Smooth muscle cell (in vitro differentiated cells): ENCODE results near the gene NRXN3. TPM values are rescaled to one million over a fixed set of nuclear protein-coding genes. Genes with fewer than 3 reads are reported as not detected.

Experiments
- DNase-seq: peaks from one replicate; lab custom pipeline; 2025; ENCODE audit not compliant: unreplicated experiment; lab: John Stamatoyannopoulos, UW
- H2AFZ ChIP-seq: fragments of 200-600 bp; sonication (generic); 2 replicates; pipeline ENCODE4 v1.6.0; 2016; ENCODE audit warnings: antibody characterized with exemption, low read depth, mild to moderate bottlenecking
- H3F3A ChIP-seq: fragments of 200-600 bp; sonication (generic); 2 replicates; pipeline ENCODE4 v1.6.0; 2017; ENCODE audit warnings: antibody characterized with exemption, low read depth
- H3K27ac ChIP-seq: fragments of 200-600 bp; sonication (generic); 2 replicates; pipeline ENCODE4 v1.5.1; 2016; ENCODE audit warnings: low read depth, mild to moderate bottlenecking
- H3K27me3 ChIP-seq: fragments of 200-600 bp; sonication (generic); 2 replicates; pipeline ENCODE4 v1.6.1; 2016; ENCODE audit warnings: low read depth, mild to moderate bottlenecking
- H3K36me3 ChIP-seq: fragments of 200-600 bp; sonication (generic); 2 replicates; pipeline ENCODE4 v1.5.1; 2016; ENCODE audit warnings: low read depth
- H3K4me1 ChIP-seq: fragments of 200-600 bp; sonication (generic); 2 replicates; pipeline ENCODE4 v1.5.1; 2016; ENCODE audit warnings: low read depth
- H3K4me2 ChIP-seq: fragments of 200-600 bp; sonication (generic); 2 replicates; pipeline ENCODE4 v1.6.0; 2016; ENCODE audit warnings: mild to moderate bottlenecking
- H3K4me3 ChIP-seq: fragments of 200-600 bp; sonication (generic); 2 replicates; pipeline ENCODE4 v1.5.1; 2016; ENCODE audit warnings: mild to moderate bottlenecking
- H3K79me2 ChIP-seq: fragments of 200-600 bp; sonication (generic); 2 replicates; pipeline ENCODE4 v1.6.0; 2016; ENCODE audit warnings: low read depth, mild to moderate bottlenecking
- H3K9ac ChIP-seq: fragments of 200-600 bp; sonication (generic); 2 replicates; pipeline ENCODE4 v1.6.0; 2016; ENCODE audit warnings: low read depth
- H3K9me3 ChIP-seq: fragments of 200-600 bp; sonication (generic); replicated peaks from 2 replicates; pipeline ENCODE4 v1.5.1; 2016; ENCODE audit warnings: low read depth
- H4K20me1 ChIP-seq: fragments of 200-600 bp; sonication (generic); 2 replicates; pipeline ENCODE4 v1.6.0; 2016; ENCODE audit warnings: low read depth
- WGBS: methylation state at CpG from one replicate; pipeline ENCODE4 v1.1.7; 2016; ENCODE audit warnings: low lambda C conversion rate; 5-methylcytosine and 5-hydroxymethylcytosine counted together
- polyA plus RNA-seq: library from polyadenylated mRNA; unstranded; fragments of >200 nt; fragmentation: Nextera tagmentation; extraction: Ambion mirVana; gene quantifications from 2 replicates; pipeline ENCODE4 v1.2.1, GENCODE V29; 2016
- total RNA-seq: library from RNA; depleted of rRNA; stranded (reverse); fragments of >200 nt; gene quantifications from 2 replicates; pipeline ENCODE4 v1.2.3, GENCODE V29; 2014
- TF ChIP-seq, protein P1 (sequence below): fragments of 200-600 bp; sonication (generic); IDR thresholded peaks from 2 replicates; pipeline ENCODE4 v1.5.1; 2017; ENCODE audit warnings: borderline replicate concordance, mild to moderate bottlenecking, antibody characterized with exemption; ENCODE audit not compliant: insufficient read depth, poor library complexity, severe bottlenecking

NRXN3 gene
- total and polyA plus RNA-seq, 2 experiments from 2014 or later: 1.2 to 7.0 TPM

DNA sequence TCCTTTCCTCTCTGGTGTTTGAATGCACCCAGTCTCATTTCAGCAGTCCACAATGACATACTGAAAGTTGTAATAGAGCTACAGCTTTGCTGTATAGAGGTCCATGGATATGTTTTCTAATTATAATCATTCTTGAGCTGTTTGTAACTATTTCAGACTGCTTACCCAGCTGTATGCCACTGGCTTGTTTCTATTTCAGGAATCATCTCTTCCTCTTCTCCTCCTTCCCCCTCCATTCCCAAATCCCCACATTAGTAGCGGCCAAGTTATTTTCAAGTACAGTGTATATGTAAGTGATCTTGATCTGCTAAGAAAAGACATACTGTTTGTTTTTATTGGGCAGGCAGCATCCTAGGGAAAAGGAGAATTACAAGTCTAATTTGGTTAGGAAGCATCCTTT lies 1266.2 kb downstream of the NRXN3 start:
- Histone ChIP-seq H3K9me3 (no peaks in the 10 kb centered on the region), H3F3A (no peaks in the 10 kb centered on the region), H3K79me2 (no peaks in the 10 kb centered on the region), H3K27me3 (peaks cover 3% of the 10 kb centered on the region), H3K4me2 (no peak overlapping the region), H3K36me3 (no peaks in the 10 kb centered on the region), H3K4me3 (no peak overlapping the region), H4K20me1 (no peaks in the 10 kb centered on the region), H3K4me1 (peaks cover 3% of the 10 kb centered on the region), H3K9ac (no peak overlapping the region), H3K27ac (no peak overlapping the region), H2AFZ (no peak overlapping the region)
- 68% methylated on average over 1 of the region's 1 CpG for WGBS
- no peak for DNase-seq
- TF ChIP-seq, protein P1, sequence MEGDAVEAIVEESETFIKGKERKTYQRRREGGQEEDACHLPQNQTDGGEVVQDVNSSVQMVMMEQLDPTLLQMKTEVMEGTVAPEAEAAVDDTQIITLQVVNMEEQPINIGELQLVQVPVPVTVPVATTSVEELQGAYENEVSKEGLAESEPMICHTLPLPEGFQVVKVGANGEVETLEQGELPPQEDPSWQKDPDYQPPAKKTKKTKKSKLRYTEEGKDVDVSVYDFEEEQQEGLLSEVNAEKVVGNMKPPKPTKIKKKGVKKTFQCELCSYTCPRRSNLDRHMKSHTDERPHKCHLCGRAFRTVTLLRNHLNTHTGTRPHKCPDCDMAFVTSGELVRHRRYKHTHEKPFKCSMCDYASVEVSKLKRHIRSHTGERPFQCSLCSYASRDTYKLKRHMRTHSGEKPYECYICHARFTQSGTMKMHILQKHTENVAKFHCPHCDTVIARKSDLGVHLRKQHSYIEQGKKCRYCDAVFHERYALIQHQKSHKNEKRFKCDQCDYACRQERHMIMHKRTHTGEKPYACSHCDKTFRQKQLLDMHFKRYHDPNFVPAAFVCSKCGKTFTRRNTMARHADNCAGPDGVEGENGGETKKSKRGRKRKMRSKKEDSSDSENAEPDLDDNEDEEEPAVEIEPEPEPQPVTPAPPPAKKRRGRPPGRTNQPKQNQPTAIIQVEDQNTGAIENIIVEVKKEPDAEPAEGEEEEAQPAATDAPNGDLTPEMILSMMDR: no peak

DNA sequence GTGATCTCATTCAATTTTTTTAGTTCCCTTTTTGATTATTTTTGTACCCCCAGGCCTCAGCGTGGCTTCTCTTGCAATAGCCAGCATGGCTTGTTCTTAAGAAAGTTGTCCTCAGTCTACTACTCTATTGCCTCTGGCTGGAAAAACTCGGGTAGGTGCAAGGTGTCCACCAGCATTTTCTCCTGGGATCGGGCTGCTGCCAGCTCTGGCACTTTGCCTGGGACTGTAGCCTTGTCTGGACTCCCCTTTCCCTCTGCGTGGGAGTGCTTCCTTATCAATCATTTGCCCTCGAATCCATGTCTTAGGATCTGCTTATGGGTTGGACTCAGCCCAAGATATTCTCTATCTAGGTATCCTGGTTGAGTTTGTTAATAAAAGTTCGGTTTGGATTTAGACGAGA lies 1267.8 kb downstream of the NRXN3 start:
- Histone ChIP-seq H3K4me3 (no peak overlapping the region), H3K9ac (no peak overlapping the region), H3K27me3 (no peaks in the 10 kb centered on the region), H3K36me3 (no peaks in the 10 kb centered on the region), H3K27ac (no peak overlapping the region), H3K9me3 (no peaks in the 10 kb centered on the region), H3F3A (no peaks in the 10 kb centered on the region), H3K4me2 (no peak overlapping the region), H2AFZ (no peak overlapping the region), H4K20me1 (no peaks in the 10 kb centered on the region), H3K4me1 (peaks cover 3% of the 10 kb centered on the region), H3K79me2 (no peaks in the 10 kb centered on the region)
- TF ChIP-seq, protein P1: no peak
- whole genome bisulfite sequencing: 91% methylated on average over 7 of the region's 7 CpGs
- no peak for DNase-seq

DNA sequence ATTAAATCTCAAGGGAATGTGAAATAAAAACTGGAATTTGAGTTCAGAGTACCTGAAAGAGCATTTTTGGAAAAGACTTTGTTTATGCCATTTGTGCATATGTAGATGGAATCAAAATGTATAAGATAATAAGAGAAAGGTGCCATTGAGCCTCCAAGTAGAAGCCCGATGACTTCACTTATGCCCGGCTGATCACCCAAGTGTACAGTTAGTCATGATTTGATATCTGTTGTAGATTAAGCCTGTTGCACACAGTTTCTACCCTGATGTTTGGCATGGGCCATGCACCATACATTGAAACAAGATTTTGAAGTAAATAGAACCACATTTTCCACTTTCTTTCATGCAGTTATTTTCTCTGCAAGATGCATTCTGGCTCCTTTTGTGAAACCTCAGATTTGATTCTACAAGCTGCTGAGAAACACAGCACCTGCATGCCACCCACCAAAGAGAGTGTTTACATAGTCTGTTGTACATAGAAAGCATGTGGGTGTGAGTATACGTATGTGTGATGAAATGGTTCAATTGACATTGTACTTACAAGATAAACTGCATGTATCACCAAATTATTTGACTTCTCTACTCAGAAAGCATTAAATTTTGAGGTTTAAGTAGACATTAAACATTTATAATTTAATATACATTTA lies 1268.6 kb downstream of the NRXN3 start:
- Histone ChIP-seq H3K9ac (no peak overlapping the region), H3K4me3 (no peak overlapping the region), H3K27ac (no peak overlapping the region), H3K9me3 (no peaks in the 10 kb centered on the region), H2AFZ (no peak overlapping the region), H3K36me3 (no peaks in the 10 kb centered on the region), H3K4me2 (no peak overlapping the region), H3K27me3 (no peaks in the 10 kb centered on the region), H4K20me1 (no peaks in the 10 kb centered on the region), H3K4me1 (peaks cover 9% of the 10 kb centered on the region), H3K79me2 (no peaks in the 10 kb centered on the region), H3F3A (no peaks in the 10 kb centered on the region)
- DNase-seq: no peak
- 92% methylated on average over 3 of the region's 3 CpGs for WGBS
- TF ChIP-seq, protein P1: no peak

DNA sequence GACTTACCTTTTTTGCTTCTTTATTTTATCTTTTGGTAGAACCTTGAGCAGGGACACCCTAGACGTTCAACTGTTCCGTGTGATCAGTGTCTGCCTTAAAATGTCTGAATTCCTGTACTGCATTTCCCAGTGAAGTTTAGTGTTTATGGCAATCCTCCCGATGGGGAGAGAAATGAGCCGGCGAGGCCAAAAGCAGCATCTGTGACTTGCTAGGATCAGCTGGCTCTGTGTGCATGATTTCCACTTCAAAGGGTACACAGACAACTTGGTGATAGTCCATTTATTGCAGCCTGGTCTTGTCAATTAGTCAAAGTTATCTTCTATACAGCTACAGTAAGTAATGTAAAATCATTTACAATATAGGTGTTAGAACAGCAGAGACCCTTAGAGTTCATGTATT lies 1272.6 kb downstream of the NRXN3 start:
- 55% methylated on average over 5 of the region's 5 CpGs for WGBS
- H3K4me1 ChIP-seq: peaks cover 6% of the 10 kb centered on the region
- TF ChIP-seq, protein P1: no peak

More for the DNA sequence above, 1272.6 kb downstream of the NRXN3 start:
- no peak overlapping the region for H2AFZ ChIP-seq
- H3K9me3 ChIP-seq: no peaks in the 10 kb centered on the region
- H3K4me2 ChIP-seq: no peak overlapping the region
- H3K9ac ChIP-seq: no peak overlapping the region
- no peaks in the 10 kb centered on the region for H3K79me2 ChIP-seq
- no peaks in the 10 kb centered on the region for H4K20me1 ChIP-seq
- H3K36me3 ChIP-seq: no peaks in the 10 kb centered on the region
- H3K27me3 ChIP-seq: no peaks in the 10 kb centered on the region
- no peak for DNase-seq
- no peaks in the 10 kb centered on the region for H3F3A ChIP-seq
- H3K4me3 ChIP-seq: no peak overlapping the region
- no peak overlapping the region for H3K27ac ChIP-seq
